Fibroblast of villous mesenchyme (primary cell): Measurements from ENCODE around the gene SEMA3F. TPM values are rescaled to one million over a fixed set of nuclear protein-coding genes. Genes with fewer than 3 reads are reported as not detected.

Experiments used
- DNase-seq: peaks from one replicate; pipeline ENCODE4 v3.0.0-alpha.2; 2010; ENCODE audit warnings: low read depth
- H3K4me3 ChIP-seq: 2 replicates; pipeline ENCODE4 v1.5.1; 2011; ENCODE audit warnings: low read depth, mild to moderate bottlenecking, low read length
- total RNA-seq: library from RNA; depleted of rRNA; stranded (reverse); fragments of >200 nt; gene quantifications from 2 replicates; pipeline ENCODE4 v1.2.3, GENCODE V29; 2012
- TF ChIP-seq, protein P1 (sequence below): IDR thresholded peaks from 2 replicates; pipeline ENCODE4 v1.5.1; 2012; ENCODE audit warnings: low read depth, mild to moderate bottlenecking, low read length; ENCODE audit not compliant: insufficient read depth

The SEMA3F gene
- total RNA-seq, 1 donor, result 0.86 TPM

DNA sequence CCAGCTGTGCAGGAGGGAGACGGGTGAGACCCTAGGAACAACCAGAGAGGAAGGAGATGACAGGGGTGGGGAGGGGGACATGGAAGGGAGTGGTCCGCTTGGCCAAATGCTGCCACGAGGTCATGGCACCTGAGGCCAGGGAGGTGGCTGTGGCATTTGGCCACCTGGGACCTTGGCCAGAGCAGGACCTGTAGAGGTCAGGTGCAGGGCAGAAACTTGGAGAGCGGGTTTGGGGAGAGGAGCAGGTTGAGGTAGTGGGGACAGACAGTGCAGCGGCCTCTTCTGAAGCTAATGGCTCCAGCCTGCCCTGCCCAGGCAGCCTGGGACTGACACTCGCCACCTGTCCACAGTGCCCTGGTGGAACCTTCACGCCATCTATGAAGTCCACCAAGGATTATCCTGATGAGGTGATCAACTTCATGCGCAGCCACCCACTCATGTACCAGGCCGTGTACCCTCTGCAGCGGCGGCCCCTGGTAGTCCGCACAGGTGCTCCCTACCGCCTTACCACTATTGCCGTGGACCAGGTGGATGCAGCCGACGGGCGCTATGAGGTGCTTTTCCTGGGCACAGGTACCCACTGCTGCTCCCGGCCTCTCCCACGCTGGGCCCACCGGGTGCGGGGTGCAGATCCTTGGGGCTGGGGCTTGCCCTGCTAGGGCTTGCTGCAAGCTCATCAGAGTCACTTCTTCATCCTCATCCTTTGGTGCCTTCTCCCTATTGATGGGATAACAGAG lies 29.3 kb downstream of the SEMA3F start:
- TF ChIP-seq, protein P1, sequence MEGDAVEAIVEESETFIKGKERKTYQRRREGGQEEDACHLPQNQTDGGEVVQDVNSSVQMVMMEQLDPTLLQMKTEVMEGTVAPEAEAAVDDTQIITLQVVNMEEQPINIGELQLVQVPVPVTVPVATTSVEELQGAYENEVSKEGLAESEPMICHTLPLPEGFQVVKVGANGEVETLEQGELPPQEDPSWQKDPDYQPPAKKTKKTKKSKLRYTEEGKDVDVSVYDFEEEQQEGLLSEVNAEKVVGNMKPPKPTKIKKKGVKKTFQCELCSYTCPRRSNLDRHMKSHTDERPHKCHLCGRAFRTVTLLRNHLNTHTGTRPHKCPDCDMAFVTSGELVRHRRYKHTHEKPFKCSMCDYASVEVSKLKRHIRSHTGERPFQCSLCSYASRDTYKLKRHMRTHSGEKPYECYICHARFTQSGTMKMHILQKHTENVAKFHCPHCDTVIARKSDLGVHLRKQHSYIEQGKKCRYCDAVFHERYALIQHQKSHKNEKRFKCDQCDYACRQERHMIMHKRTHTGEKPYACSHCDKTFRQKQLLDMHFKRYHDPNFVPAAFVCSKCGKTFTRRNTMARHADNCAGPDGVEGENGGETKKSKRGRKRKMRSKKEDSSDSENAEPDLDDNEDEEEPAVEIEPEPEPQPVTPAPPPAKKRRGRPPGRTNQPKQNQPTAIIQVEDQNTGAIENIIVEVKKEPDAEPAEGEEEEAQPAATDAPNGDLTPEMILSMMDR, result no peak
- H3K4me3 ChIP-seq, result no peak overlapping the region
- no peak for DNase-seq

DNA sequence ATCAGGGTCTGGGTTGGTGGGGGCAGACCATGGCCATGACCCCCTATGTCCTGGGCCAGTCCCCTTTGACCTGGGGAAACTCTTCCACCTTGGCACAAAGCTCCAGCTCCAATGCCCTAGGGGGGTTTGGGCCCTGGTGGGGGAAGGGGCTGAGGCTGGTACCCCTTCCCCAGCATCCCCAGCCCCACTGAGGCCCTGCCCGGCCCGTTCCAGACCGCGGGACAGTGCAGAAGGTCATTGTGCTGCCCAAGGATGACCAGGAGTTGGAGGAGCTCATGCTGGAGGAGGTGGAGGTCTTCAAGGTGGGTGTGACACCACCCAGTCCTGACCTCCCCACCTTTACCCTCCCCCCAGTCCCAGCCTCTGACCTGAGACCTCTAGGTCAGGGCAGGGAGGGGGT lies 30.1 kb downstream of the SEMA3F start:
- TF ChIP-seq, protein P1, result no peak
- no peak for DNase-seq
- H3K4me3 ChIP-seq, result no peak overlapping the region

DNA sequence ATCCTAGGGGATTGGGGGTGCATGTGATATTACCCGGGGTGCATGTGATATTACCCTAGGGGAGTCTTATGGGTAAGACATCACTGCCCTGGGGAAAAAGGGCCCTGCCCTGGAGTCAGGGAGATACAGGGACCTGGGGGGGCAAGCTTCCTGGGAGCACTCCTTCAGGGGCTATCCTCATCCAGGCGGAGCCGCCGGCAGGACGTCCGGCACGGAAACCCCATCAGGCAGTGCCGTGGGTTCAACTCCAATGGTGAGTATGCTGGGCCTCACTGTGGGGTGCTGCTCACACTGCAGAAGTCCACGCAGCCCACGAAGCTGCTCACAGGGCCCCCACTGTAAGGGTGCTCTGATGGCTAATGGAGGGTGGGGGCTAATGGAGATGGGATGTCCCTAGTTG lies 31.0 kb downstream of the SEMA3F start:
- H3K4me3 ChIP-seq, result no peak overlapping the region
- no peak for DNase-seq
- TF ChIP-seq, protein P1, result no peak

DNA sequence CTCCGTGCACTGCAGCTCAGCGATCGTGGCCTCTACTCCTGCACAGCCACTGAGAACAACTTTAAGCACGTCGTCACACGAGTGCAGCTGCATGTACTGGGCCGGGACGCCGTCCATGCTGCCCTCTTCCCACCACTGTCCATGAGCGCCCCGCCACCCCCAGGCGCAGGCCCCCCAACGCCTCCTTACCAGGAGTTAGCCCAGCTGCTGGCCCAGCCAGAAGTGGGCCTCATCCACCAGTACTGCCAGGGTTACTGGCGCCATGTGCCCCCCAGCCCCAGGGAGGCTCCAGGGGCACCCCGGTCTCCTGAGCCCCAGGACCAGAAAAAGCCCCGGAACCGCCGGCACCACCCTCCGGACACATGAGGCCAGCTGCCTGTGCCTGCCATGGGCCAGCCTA lies 32.6 kb downstream of the SEMA3F start:
- DNase-seq, result no peak
- H3K4me3 ChIP-seq, result no peak overlapping the region
- TF ChIP-seq, protein P1, result no peak

DNA sequence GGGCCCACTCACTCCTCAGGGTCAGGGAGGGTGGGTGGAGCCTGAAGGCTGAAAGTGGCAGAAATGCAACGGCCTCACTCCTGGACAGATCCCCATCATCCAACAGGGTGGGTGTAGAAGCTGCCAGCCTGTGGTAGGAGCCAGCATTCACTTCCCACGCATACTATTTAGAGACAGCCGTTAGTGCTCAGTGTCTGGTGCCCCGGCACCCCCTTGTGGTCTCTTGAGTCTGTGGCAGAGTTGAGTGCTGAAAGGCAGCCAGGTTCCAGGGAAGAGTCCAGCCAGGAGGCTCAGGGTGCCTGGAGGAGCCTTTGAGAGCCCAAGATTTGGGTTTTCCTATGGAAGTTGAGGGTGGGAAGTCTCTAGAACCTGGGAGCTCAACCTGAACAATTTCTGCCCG lies 34.1 kb downstream of the SEMA3F start:
- TF ChIP-seq, protein P1, result peak; percentile 93
- H3K4me3 ChIP-seq, result no peak overlapping the region
- DNase-seq, result peak; percentile 77

DNA sequence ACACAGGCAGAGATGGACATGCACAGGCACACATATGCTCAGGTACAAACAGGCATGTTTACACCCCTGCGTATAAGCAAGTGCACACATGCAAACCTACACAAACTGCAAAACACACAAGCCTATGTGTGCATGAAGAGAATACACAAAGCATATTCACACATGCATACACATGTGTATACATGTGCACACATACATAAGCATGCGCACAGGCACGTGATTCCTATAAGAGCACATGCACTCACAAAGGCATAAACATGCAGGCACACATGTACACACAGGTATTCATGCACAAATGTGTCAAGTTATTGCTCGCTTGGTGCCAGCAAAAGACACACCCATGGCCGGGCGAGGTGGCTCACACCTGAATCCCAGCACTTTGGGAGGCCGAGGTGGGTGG lies 34.9 kb downstream of the SEMA3F start:
- TF ChIP-seq, protein P1, result no peak
- no peak overlapping the region for H3K4me3 ChIP-seq
- DNase-seq, result no peak
